Astrocyte (in vitro differentiated cells and primary cell): Measurements from ENCODE around the gene PKP4. TPM values are rescaled to one million over a fixed set of nuclear protein-coding genes. Genes with fewer than 3 reads are reported as not detected.

ENCODE experiments used
- DNase-seq: peaks from one replicate; pipeline ENCODE4 v3.0.0-alpha.2; 2010; ENCODE audit warnings: low read depth
- FAIRE-seq: peaks from 2 replicates; lab custom pipeline; 2011; peaks lifted over from hg19 to GRCh38; lab: Jason Lieb, UNC
- H2AFZ ChIP-seq: 2 replicates; pipeline ENCODE4 v1.6.0; 2012; ENCODE audit warnings: low read depth, low read length, inconsistent platforms
- H3K27ac ChIP-seq: 2 replicates; pipeline ENCODE4 v1.5.1; 2011; ENCODE audit warnings: low read depth, low read length, inconsistent platforms
- H3K27me3 ChIP-seq: 2 replicates; pipeline ENCODE4 v1.6.0; 2011; ENCODE audit warnings: low read length, inconsistent platforms; ENCODE audit not compliant: insufficient read depth
- H3K36me3 ChIP-seq: 2 replicates; pipeline ENCODE4 v1.5.1; 2011; ENCODE audit warnings: low read length, inconsistent platforms; ENCODE audit not compliant: insufficient read depth
- H3K4me1 ChIP-seq: 2 replicates; pipeline ENCODE4 v1.5.1; 2011; ENCODE audit warnings: low read length, inconsistent platforms; ENCODE audit not compliant: insufficient read depth
- H3K4me2 ChIP-seq: 2 replicates; pipeline ENCODE4 v1.6.0; 2012; ENCODE audit warnings: low read length, inconsistent platforms
- H3K4me3 ChIP-seq: 2 replicates; pipeline ENCODE4 v1.5.1; 2011; ENCODE audit warnings: low read depth, mild to moderate bottlenecking, low read length, inconsistent platforms; ENCODE audit not compliant: insufficient read depth
- H3K79me2 ChIP-seq: 2 replicates; pipeline ENCODE4 v1.6.0; 2012; ENCODE audit warnings: mild to moderate bottlenecking, low read length, inconsistent platforms; ENCODE audit not compliant: insufficient read depth
- H3K9ac ChIP-seq: 2 replicates; pipeline ENCODE4 v1.6.0; 2012; ENCODE audit warnings: mild to moderate bottlenecking, low read length, inconsistent platforms
- H3K9me3 ChIP-seq: 2 replicates; pipeline ENCODE4 v1.5.1; 2012; ENCODE audit warnings: low read depth, mild to moderate bottlenecking, low read length, inconsistent platforms; ENCODE audit not compliant: insufficient read depth
- H4K20me1 ChIP-seq: 2 replicates; pipeline ENCODE4 v1.6.0; 2012; ENCODE audit warnings: low read length, inconsistent platforms; ENCODE audit not compliant: insufficient read depth
- H3K27ac Mint-ChIP-seq: one replicate; pipeline ENCODE4 v1.8.0; 2021; ENCODE audit warnings: mild to moderate bottlenecking, mixed read lengths; ENCODE audit not compliant: unreplicated experiment
- H3K27me3 Mint-ChIP-seq: one replicate; pipeline ENCODE4 v1.8.0; 2021; ENCODE audit warnings: low read depth, mixed read lengths; ENCODE audit not compliant: unreplicated experiment
- H3K36me3 Mint-ChIP-seq: one replicate; pipeline ENCODE4 v1.8.0; 2021; ENCODE audit warnings: low read depth, mixed read lengths; ENCODE audit not compliant: unreplicated experiment
- H3K4me1 Mint-ChIP-seq: one replicate; pipeline ENCODE4 v1.8.0; 2021; ENCODE audit warnings: low read depth, mixed read lengths; ENCODE audit not compliant: unreplicated experiment
- H3K4me3 Mint-ChIP-seq: one replicate; pipeline ENCODE4 v1.8.0; 2021; ENCODE audit warnings: mild to moderate bottlenecking, moderate library complexity, mixed read lengths; ENCODE audit not compliant: unreplicated experiment
- H3K9me3 Mint-ChIP-seq: one replicate; pipeline ENCODE4 v1.8.0; 2021; ENCODE audit warnings: mild to moderate bottlenecking, mixed read lengths; ENCODE audit not compliant: unreplicated experiment
- CTCF ChIP-seq: IDR thresholded peaks from 2 replicates; pipeline ENCODE4 v1.5.1; 2011; ENCODE audit warnings: low read depth, mild to moderate bottlenecking, inconsistent platforms, low read length, moderate library complexity; ENCODE audit not compliant: insufficient read depth
- EZH2 ChIP-seq: IDR thresholded peaks from 2 replicates; pipeline ENCODE4 v1.6.1; 2012; ENCODE audit warnings: mild to moderate bottlenecking, low read length, inconsistent platforms; ENCODE audit not compliant: insufficient read depth
- total RNA-seq: library from RNA; stranded (reverse); gene quantifications from 2 replicates; pipeline ENCODE4 v1.2.1, GENCODE V29; 2021

The PKP4 gene
- total RNA-seq, 1 donor from 2014 or later: 38.4 TPM

GRCh38 chr2:158569284-158569683, 112.5 kb downstream of the PKP4 start:
- H4K20me1 ChIP-seq: no peaks in the 10 kb centered on the region
- Mint-ChIP-seq H3K9me3 (no peaks in the 10 kb centered on the region), H3K36me3 (peaks cover 3% of the 10 kb centered on the region), H3K4me1 (no peaks in the 10 kb centered on the region), H3K27ac (no peak overlapping the region), H3K4me3 (no peak overlapping the region), H3K27me3 (no peaks in the 10 kb centered on the region)
- H3K36me3 ChIP-seq: no peaks in the 10 kb centered on the region
- H2AFZ ChIP-seq: no peak overlapping the region
- no peaks in the 10 kb centered on the region for H3K79me2 ChIP-seq
- no peaks in the 10 kb centered on the region for H3K4me1 ChIP-seq
- no peaks in the 10 kb centered on the region for H3K27me3 ChIP-seq
- H3K27ac ChIP-seq: no peak overlapping the region
- H3K9ac ChIP-seq: no peak overlapping the region
- no peak overlapping the region for H3K4me3 ChIP-seq
- DNase-seq (no peak), FAIRE-seq (no peak)
- H3K4me2 ChIP-seq: no peak overlapping the region
- H3K9me3 ChIP-seq: no peaks in the 10 kb centered on the region
- no peak for TF ChIP-seq EZH2
- no peak for TF ChIP-seq CTCF

DNA sequence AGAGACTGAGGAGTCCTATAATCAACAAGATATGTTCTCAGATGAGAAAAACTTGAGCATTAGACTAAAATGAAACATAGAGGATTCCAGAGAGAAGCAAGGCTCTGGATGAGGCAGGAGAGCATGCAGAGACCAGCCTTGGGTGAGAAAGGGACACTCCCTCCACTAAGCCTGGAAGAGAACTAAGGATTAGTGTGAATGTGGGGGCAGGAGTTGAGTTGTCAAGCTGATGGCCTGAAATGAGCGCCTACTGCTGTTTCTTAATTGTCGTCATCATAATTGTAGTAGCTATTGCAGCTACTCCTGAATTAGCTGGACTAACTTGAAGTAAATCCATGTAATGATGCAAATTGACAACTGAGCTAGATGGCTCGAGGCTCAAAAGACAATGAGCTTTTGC, 114.1 kb downstream of the PKP4 start:
- Mint-ChIP-seq H3K4me1 (no peaks in the 10 kb centered on the region), H3K9me3 (no peaks in the 10 kb centered on the region), H3K27me3 (no peaks in the 10 kb centered on the region), H3K4me3 (no peak overlapping the region), H3K27ac (no peak overlapping the region), H3K36me3 (peaks cover 3% of the 10 kb centered on the region)
- no peak overlapping the region for H3K9ac ChIP-seq
- no peaks in the 10 kb centered on the region for H3K9me3 ChIP-seq
- no peak for DNase-seq
- no peaks in the 10 kb centered on the region for H4K20me1 ChIP-seq
- H3K4me3 ChIP-seq: no peak overlapping the region
- FAIRE-seq: no peak
- H3K27me3 ChIP-seq: no peaks in the 10 kb centered on the region
- no peak overlapping the region for H2AFZ ChIP-seq
- no peaks in the 10 kb centered on the region for H3K4me1 ChIP-seq
- no peak overlapping the region for H3K27ac ChIP-seq
- no peak overlapping the region for H3K4me2 ChIP-seq
- no peaks in the 10 kb centered on the region for H3K36me3 ChIP-seq
- no peaks in the 10 kb centered on the region for H3K79me2 ChIP-seq
- TF ChIP-seq CTCF (no peak), EZH2 (no peak)

DNA sequence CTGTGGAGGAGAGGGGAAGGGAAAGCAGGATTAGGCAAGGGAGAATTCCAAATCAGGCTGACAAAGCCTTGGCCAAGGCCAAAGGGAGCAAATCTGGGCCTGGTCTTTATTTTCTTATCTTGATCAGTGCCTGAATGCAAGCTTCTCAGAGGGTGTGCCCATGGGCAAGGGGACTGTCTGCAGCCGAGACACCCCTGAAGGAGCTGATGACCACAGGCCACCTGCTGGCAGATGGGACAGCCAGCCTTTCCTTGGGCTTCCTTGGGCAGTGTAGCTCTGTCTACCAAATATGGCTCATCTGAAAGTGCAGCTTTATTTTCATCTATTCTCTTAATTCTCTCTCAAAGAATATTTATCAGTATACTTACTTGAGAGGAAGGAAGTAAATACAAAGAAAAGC, 117.0 kb downstream of the PKP4 start:
- DNase-seq (no peak), FAIRE-seq (no peak)
- Histone ChIP-seq H3K4me2 (no peak overlapping the region), H3K4me1 (no peaks in the 10 kb centered on the region), H3K36me3 (no peaks in the 10 kb centered on the region), H2AFZ (no peak overlapping the region), H3K27ac (no peak overlapping the region), H3K79me2 (no peaks in the 10 kb centered on the region), H3K4me3 (no peak overlapping the region), H3K9me3 (no peaks in the 10 kb centered on the region), H3K9ac (no peak overlapping the region), H4K20me1 (no peaks in the 10 kb centered on the region), H3K27me3 (no peaks in the 10 kb centered on the region)
- no peak overlapping the region for H3K4me3 Mint-ChIP-seq
- no peaks in the 10 kb centered on the region for H3K9me3 Mint-ChIP-seq
- H3K27ac Mint-ChIP-seq: no peak overlapping the region
- H3K4me1 Mint-ChIP-seq: no peaks in the 10 kb centered on the region
- H3K27me3 Mint-ChIP-seq: no peaks in the 10 kb centered on the region
- TF ChIP-seq CTCF (no peak), EZH2 (no peak)
- H3K36me3 Mint-ChIP-seq: peaks cover 3% of the 10 kb centered on the region
